Measurements from ENCODE around the gene MACROH2A2.

The MACROH2A2 gene

DNA sequence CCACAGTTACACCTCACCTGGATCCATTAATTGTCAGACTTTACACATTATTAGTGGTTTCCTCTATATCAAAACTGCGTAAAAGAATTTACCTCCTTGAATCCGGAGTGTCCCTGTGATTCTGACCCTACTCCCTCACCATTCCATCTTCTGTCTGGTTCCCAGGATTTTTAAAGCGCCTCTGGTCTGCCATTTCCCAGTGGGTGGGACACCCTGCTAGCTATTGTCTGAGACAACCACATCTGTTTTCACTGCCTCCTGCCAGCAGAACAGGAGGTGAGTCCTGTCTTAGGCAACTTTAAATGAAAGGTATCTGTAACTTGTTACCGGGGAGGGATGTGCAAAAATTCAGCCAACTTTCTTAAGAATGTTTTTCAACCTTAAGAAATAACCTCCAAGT is 2.3 kb downstream of the MACROH2A2 start:
- no peak for DNase-seq (ENCODE audit: low read depth)
- no peak overlapping the region for H3K4me3 ChIP-seq (ENCODE audit: low read length)
- TF ChIP-seq, protein P1, sequence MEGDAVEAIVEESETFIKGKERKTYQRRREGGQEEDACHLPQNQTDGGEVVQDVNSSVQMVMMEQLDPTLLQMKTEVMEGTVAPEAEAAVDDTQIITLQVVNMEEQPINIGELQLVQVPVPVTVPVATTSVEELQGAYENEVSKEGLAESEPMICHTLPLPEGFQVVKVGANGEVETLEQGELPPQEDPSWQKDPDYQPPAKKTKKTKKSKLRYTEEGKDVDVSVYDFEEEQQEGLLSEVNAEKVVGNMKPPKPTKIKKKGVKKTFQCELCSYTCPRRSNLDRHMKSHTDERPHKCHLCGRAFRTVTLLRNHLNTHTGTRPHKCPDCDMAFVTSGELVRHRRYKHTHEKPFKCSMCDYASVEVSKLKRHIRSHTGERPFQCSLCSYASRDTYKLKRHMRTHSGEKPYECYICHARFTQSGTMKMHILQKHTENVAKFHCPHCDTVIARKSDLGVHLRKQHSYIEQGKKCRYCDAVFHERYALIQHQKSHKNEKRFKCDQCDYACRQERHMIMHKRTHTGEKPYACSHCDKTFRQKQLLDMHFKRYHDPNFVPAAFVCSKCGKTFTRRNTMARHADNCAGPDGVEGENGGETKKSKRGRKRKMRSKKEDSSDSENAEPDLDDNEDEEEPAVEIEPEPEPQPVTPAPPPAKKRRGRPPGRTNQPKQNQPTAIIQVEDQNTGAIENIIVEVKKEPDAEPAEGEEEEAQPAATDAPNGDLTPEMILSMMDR (conservative IDR thresholded peaks at IDR 0.05; ENCODE audit: low read depth, low read length), result no peak

DNA sequence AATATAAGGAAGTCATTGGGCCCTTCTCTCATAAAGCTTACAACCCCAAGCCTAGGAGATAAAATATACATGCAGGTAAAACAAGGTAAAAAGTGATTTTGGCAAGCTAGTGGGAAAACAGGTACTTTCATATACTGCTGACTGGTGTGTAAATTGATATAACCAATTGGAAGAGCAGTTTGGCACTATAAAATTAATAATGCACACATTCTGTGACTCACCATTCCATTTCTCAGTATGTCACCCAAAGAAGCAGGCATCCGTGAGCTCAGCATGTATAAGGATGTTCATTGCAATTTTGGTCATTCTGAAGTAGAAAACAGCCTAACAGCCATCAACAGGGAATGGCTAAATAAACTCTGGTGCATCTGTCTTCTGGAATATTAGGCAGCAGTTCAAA is 2.9 kb downstream of the MACROH2A2 start:
- no peak for DNase-seq (ENCODE audit: low read depth)
- TF ChIP-seq, protein P1 (conservative IDR thresholded peaks at IDR 0.05; ENCODE audit: low read depth, low read length), result no peak
- no peak overlapping the region for H3K4me3 ChIP-seq (ENCODE audit: low read length)

DNA sequence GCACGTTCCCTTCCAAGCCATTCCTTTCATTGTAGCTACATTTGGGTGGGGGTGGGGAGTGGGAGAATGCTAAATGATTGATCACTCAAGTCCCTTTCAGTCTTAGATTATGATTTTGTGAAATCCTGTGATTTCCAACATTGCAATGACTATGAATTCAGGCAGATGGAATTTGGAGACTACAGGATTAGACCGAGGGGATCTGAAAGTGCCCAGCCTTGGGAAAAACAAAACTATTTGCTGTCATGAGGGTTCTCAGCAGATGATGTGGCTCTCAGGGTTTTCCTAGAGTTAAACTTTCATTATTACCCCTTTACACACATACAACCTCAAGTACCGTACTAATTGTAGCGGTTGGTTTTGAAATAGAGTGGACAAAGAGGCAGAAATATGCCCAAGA is 4.7 kb downstream of the MACROH2A2 start:
- no peak for DNase-seq (ENCODE audit: low read depth)
- TF ChIP-seq, protein P1 (conservative IDR thresholded peaks at IDR 0.05; ENCODE audit: low read depth, low read length), result no peak
- no peak overlapping the region for H3K4me3 ChIP-seq (ENCODE audit: low read length)

DNA sequence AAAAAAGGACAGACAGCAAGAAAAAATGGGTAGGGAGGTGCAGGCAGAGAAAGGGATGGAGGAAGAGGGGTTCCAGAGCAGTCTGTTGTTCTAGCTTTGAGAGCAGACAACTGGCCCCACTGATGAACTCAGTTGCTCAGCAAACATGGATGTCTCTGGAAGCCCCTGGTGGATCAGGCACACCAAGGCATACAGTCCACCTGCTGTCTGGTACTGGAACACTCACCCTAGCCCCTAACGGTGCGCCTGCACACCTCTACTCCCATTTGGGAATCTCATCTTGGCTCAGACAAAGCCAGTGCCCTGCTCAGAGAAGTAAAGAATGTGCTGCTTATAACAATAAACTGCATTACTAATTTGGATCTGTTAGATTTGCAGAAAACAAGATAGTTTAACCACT is 7.7 kb downstream of the MACROH2A2 start:
- TF ChIP-seq, protein P1 (conservative IDR thresholded peaks at IDR 0.05; ENCODE audit: low read depth, low read length), result no peak
- DNase-seq (ENCODE audit: low read depth), result no peak
- no peak overlapping the region for H3K4me3 ChIP-seq (ENCODE audit: low read length)

DNA sequence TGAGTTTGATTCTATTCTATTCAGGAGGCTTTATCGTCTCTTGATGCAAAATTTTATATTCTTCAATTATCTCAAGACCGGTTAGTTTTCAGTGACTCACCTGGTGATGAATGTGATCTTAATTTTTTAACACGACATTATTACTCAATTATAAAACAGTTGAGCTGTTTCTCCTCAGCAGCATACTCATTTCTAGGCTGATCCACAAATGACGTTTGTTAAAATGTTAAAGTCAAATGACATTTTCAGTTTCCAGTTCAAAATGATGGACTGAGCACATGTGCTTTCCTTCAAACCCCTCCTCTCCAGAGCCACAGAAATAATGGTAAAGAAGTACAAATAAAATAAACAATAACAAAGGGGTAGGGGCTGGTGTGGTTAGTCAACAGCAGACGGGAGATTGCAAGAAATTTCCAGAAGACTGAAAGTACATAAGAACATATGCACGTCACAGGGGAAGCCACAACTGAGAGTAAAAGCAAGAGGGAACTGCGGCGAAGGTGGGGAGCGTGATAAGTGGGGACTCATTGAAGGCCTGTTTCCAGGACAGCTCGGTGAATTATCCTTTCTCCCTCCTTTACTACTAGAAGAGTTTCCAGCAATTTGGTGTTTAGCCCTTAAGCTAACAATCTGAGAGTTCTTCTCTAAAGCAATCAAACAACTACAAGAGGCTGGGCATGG is 10.9 kb downstream of the MACROH2A2 start:
- no peak for DNase-seq (ENCODE audit: low read depth)
- TF ChIP-seq, protein P1 (conservative IDR thresholded peaks at IDR 0.05; ENCODE audit: low read depth, low read length), result no peak
- H3K4me3 ChIP-seq (ENCODE audit: low read length), result no peak overlapping the region

DNA sequence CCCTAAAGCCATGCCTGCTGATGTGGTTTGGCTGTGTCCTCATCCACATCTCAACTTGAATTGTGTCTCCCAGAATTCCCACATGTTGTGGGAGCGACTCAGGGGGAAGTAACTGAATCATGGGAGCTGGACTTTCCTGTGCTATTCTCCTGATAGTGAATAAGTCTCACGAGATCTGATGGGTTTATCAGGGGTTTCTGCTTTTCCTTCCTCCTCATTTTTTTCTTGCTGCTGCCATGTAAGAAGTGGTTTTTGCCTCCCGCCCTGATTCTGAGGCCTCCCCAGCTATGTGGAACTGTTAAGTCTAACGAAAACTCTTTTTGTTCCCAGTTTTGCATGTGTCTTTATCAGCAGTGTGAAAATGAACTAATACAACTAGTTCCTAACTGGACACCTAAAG is 11.8 kb downstream of the MACROH2A2 start:
- no peak for DNase-seq (ENCODE audit: low read depth)
- no peak overlapping the region for H3K4me3 ChIP-seq (ENCODE audit: low read length)
- TF ChIP-seq, protein P1 (conservative IDR thresholded peaks at IDR 0.05; ENCODE audit: low read depth, low read length), result no peak

DNA sequence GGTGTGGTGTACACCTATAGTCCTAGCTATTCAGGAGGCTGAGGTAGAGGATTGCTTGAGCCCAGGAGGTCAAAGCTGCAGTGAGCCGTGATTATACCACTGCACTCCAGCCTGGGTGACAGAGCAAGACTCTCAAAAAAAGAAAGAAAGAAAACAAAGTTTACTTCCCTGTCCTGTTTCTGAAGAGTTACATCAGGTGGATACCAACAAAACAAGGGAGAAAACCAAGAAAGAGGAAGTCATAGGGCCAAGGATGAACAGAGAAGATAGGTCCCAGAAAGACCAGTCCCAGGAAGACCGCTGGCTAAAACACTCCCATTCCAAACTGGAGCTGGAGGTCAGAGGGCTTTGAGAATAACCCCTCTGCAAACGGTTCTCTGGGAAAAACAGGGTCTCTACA is 13.5 kb downstream of the MACROH2A2 start:
- DNase-seq (ENCODE audit: low read depth), result no peak
- no peak overlapping the region for H3K4me3 ChIP-seq (ENCODE audit: low read length)
- TF ChIP-seq, protein P1 (conservative IDR thresholded peaks at IDR 0.05; ENCODE audit: low read depth, low read length), result no peak
